ENCODE data around the gene TBCA.
A peak's percentile ranks its signal among the peaks of the same experiment; 100 is the strongest.
"Not testable (repeated sequence)": the region's sequence is repeated elsewhere in the genome, so short reads cannot be mapped to it uniquely, and the experiment has no call there.

The TBCA gene

GRCh38 chr5:77709340-77709739 lies 66.8 kb downstream of the TBCA start:
- no peak for DNase-seq (ENCODE audit: low spot score)

GRCh38 chr5:77707791-77708190 lies 68.3 kb downstream of the TBCA start:
- DNase-seq (ENCODE audit: low spot score), result no peak

GRCh38 chr5:77699569-77699968 lies 76.6 kb downstream of the TBCA start:
- DNase-seq (ENCODE audit: low spot score), result not testable (repeated sequence)

DNA sequence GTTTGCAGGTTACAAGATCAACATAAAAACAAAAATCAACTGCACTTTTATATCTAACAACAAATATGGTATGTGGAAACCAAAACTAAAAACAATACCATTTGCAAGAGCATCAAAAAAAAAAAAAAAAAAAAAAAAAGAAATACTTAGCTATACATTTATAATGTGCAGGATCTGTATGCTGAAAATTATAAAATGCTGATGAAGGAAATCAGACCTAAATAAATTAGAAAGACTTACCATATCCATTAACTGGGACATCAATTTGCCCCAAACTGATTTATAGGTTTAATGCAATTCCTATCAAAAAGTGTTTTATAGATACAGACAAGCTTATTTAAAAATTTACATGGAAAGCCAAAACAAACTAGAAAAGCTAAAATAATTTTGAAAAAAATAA lies 77.2 kb downstream of the TBCA start:
- DNase-seq (ENCODE audit: low spot score), result no peak

DNA sequence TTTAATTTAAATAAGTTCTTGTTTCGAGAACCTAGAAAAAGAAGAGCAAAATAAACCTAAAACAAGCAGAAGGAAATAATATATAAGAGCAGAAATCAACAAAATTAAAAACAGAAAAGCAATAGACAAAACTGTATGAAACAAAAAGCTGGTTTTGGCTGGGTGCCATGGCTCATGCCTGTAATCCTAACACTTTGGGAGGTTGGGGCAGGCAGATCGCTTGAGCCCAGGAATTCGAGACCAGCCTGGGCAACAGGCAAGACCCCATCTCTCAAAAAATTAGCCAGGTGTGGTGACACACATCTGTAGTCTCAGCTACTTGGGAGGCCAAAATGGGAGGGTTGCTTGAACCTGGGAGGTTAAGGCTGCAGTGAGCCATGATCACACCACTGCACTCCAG lies 78.4 kb downstream of the TBCA start:
- no peak for DNase-seq (ENCODE audit: low spot score)

DNA sequence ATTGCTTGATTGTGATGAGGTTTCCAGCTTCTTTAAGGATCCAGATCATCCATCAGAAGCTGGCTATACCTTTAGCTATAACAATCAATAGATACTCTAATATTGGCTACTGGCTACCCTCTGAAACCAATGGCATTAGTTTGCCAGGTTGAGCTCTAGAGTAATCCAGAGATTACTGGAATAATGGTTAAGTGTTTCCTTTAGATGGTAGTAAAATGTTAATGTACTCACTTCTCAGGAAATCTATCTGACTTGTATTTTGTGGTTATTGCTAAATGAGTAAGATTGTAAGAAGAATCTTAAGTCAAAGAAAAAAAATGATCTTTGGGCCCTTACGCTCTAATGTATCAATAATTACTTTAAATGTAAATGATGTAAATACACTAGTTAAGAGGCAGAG lies 80.0 kb downstream of the TBCA start:
- no peak for DNase-seq (ENCODE audit: low spot score)

DNA sequence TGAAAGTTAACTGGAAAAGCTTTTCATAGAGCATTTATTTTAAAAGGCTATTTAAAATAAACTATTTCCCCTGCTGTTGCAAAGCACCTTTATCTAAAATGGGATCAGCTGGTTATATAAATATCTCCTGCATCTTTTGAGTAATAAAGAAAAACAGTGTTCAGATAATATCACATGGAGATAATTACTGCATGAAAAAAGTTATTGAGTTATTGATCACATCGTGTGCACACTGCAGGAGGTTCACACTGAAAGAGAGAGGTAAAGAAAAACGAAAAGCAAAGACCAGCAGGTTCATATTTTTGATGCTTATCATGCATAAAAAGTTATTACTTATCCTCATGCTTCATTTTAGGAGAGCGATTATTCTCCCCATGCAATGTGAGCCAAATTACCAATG lies 82.2 kb downstream of the TBCA start:
- no peak for DNase-seq (ENCODE audit: low spot score)

DNA sequence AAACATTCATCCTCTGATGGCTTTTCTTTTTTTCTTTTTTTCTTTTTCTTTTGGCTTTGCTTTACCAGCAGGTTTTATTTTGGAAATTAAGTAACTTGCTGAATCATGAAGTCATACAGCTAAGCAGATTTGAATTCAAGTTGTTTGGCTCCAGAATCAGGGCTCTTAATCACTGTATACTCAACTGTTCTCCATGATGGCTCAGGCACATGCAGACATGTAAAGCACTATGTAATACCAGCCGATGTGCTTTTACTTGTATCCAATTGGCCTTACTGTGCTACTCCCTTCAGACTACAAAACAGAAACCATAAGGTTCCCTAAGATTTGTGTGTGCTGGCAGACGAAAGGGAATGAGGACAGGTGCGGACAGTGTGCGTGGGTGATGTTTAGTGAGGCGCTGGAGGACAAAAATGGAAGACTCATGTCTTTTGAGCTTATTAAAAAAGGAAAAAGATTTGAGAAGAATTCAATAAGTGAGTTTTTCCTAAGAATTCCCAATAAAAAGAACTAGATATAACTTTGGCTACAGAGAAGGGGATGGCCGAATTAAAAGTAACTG lies 92.9 kb downstream of the TBCA start:
- no peak for DNase-seq (ENCODE audit: low spot score)

DNA sequence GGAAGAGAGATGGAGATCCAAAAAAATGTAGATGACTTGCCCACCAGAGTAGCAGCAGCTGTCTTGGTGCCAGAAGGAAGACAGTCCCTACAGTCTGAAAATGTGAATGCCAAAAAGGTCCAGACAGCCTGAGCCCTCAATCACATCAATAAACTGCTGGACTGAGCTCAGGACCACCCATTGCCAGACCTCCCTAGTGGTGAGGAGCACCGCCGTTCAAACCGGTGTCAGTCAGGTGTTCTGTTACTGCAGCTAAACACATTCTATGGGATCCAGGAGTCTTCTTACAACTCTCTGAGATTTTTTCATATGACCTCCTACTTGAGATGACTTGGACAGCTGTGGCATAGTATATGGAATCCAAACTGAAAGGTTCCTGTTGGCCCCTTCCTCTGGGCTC lies 105.6 kb downstream of the TBCA start:
- DNase-seq (ENCODE audit: low spot score), result no peak

DNA sequence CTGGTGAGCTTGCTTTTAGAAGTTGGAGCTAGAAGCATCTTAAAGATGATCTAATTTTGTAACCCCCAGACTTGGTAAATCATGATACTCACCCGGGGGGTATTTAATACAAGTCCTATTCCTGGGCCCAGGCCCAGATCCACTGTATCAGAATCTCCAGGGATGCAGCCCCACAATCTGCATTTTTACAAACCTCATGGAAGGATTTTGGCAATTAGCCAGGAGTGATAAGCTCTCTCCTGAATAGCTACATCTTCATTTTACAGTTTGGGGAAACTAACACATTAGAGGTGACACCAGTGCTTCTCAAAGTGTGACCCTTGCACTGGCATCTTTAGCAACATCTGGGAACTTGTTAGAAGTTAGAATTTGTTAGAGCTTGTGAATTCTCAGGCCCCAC lies 106.5 kb downstream of the TBCA start:
- DNase-seq (ENCODE audit: low spot score), result no peak

- DNase-seq (ENCODE audit: low spot score), result no peak
Observed at GRCh38 chr5:77663090-77663863, 112.9 kb downstream of the TBCA start.

- DNase-seq (ENCODE audit: low spot score), result no peak
Observed at GRCh38 chr5:77662635-77663034, 113.5 kb downstream of the TBCA start.

GRCh38 chr5:77658662-77659061 lies 117.5 kb downstream of the TBCA start:
- DNase-seq (ENCODE audit: low spot score), result no peak

- DNase-seq (ENCODE audit: low spot score), result no peak
Observed at GRCh38 chr5:77651343-77651742, 124.8 kb downstream of the TBCA start.

GRCh38 chr5:77650686-77651085 lies 125.5 kb downstream of the TBCA start:
- DNase-seq (ENCODE audit: low spot score), result no peak

- no peak for DNase-seq (ENCODE audit: low spot score)
Observed at GRCh38 chr5:77649776-77650175, 126.4 kb downstream of the TBCA start.

- DNase-seq (ENCODE audit: low spot score), result no peak
Observed at GRCh38 chr5:77645995-77646639, 130.0 kb downstream of the TBCA start.

GRCh38 chr5:77645158-77645994 lies 130.8 kb downstream of the TBCA start:
- peak; percentile 82 for DNase-seq (ENCODE audit: low spot score)

- no peak for DNase-seq (ENCODE audit: low spot score)
Observed at GRCh38 chr5:77644371-77645157, 131.6 kb downstream of the TBCA start.

DNA sequence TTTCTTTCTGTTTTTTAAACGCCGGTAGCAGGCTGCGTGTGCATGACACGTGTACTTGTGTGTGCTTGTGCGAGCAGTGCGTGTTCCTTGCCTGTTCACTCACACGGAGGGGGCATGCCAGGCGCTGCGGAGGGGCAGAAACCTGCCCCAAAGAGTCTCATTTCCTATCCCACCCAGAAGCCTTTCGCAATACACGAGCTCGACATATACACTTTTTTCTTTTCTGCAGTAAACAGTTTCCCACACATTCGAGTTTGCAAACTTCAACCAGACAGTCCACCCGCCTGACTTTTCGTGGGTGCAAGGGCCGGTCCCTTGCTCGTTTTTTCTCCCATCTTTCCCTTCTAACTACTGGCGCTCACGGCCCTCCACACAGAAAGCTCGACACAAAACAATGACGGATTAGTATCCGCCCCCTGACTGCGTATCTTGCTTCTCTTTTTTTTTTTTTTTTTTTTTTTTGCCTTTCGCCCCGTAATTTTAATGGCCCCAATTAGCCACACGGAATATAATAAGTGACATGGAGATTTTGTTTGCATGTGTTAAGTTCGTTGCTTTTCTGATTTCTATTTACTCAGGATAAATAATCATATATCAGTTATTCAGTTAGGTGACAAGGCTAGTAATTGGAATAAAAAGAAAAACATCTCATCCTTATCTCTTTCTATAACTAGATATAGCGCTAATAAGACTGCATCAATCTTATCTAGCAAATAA lies 132.3 kb downstream of the TBCA start:
- DNase-seq (ENCODE audit: low spot score), result no peak
